SK-N-SH treated with all-trans-retinoic acid at 6 μM for 48 hours (cell line): ENCODE data around the gene KLHL29.

Source experiments
- ATAC-seq: fragments of 200-7000 bp; cut with Tn5 transposase; 3 replicates; pipeline ENCODE4 v1.9.1; 2020; ENCODE audit warnings: mild to moderate bottlenecking, moderate library complexity
- ARNTL ChIP-seq: fragments of 450-650 bp; formaldehyde crosslinking; IDR thresholded peaks from 2 replicates; pipeline ENCODE4 v1.5.0; 2020; ENCODE audit warnings: low read depth, mild to moderate bottlenecking, moderate library complexity, borderline replicate concordance
- BACH2 ChIP-seq: fragments of 250-450 bp; sonication (Bioruptor Pico); IDR thresholded peaks from 2 replicates; pipeline ENCODE4 v1.9.0; 2021; ENCODE audit warnings: mild to moderate bottlenecking, borderline replicate concordance
- ESRRG ChIP-seq: fragments of 250-450 bp; sonication (Bioruptor Pico); IDR thresholded peaks from 2 replicates; pipeline ENCODE4 v1.6.1; 2021; ENCODE audit warnings: mild to moderate bottlenecking
- GLIS3 ChIP-seq: fragments of 250-450 bp; sonication (Bioruptor Pico); IDR thresholded peaks from 2 replicates; pipeline ENCODE4 v1.5.0; 2020; ENCODE audit warnings: mild to moderate bottlenecking, moderate library complexity
- OSR1 ChIP-seq: fragments of 250-450 bp; sonication (Bioruptor Pico); IDR thresholded peaks from 2 replicates; pipeline ENCODE4 v1.8.0; 2022; ENCODE audit warnings: moderate library complexity, mild to moderate bottlenecking, inconsistent platforms
- PPARA ChIP-seq: fragments of 250-450 bp; sonication (Bioruptor Pico); IDR thresholded peaks from 2 replicates; pipeline ENCODE4 v1.5.0; 2020; ENCODE audit warnings: mild to moderate bottlenecking, borderline replicate concordance
- RARB ChIP-seq: fragments of 250-450 bp; sonication (Bioruptor Pico); IDR thresholded peaks from 2 replicates; pipeline ENCODE4 v1.8.0; 2021; ENCODE audit warnings: mild to moderate bottlenecking, moderate library complexity
- SNAI2 ChIP-seq: fragments of 250-450 bp; sonication (Bioruptor Pico); IDR thresholded peaks from 2 replicates; pipeline ENCODE4 v1.5.0; 2020; ENCODE audit warnings: mild to moderate bottlenecking, moderate library complexity
- TCF4 ChIP-seq: fragments of 250-450 bp; sonication (Bioruptor Pico); IDR thresholded peaks from 2 replicates; pipeline ENCODE4 v1.8.0; 2021; ENCODE audit warnings: mild to moderate bottlenecking, moderate library complexity, borderline replicate concordance
- TOX ChIP-seq: fragments of 250-450 bp; sonication (Bioruptor Pico); IDR thresholded peaks from 2 replicates; pipeline ENCODE4 v1.8.0; 2021; ENCODE audit warnings: mild to moderate bottlenecking, moderate library complexity, borderline replicate concordance
- ZC3H10 ChIP-seq: fragments of 250-450 bp; sonication (Bioruptor Pico); IDR thresholded peaks from 2 replicates; pipeline ENCODE4 v1.5.1; 2021; ENCODE audit warnings: mild to moderate bottlenecking, moderate library complexity
- ZFP3 ChIP-seq: fragments of 250-450 bp; sonication (Bioruptor Pico); IDR thresholded peaks from 2 replicates; pipeline ENCODE4 v1.5.0; 2020; ENCODE audit warnings: mild to moderate bottlenecking, moderate library complexity
- ZFP30 ChIP-seq: fragments of 450-650 bp; formaldehyde crosslinking; IDR thresholded peaks from 2 replicates; pipeline ENCODE4 v1.5.0; 2022; ENCODE audit warnings: mild to moderate bottlenecking, moderate library complexity
- ZNF565 ChIP-seq: fragments of 450-650 bp; formaldehyde crosslinking; conservative IDR thresholded peaks from 2 replicates; pipeline ENCODE4 v1.5.0; 2020; ENCODE audit warnings: low read depth, mild to moderate bottlenecking, moderate library complexity
- ZNF70 ChIP-seq: fragments of 450-650 bp; formaldehyde crosslinking; IDR thresholded peaks from 2 replicates; pipeline ENCODE4 v1.5.0; 2020; ENCODE audit warnings: mild to moderate bottlenecking, moderate library complexity
- ZNF8 ChIP-seq: fragments of 450-650 bp; formaldehyde crosslinking; IDR thresholded peaks from 2 replicates; pipeline ENCODE4 v1.5.0; 2020; ENCODE audit warnings: mild to moderate bottlenecking, moderate library complexity
- TF ChIP-seq, protein P1 (sequence below): fragments of 250-450 bp; sonication (Bioruptor Pico); IDR thresholded peaks from 2 replicates; pipeline ENCODE4 v1.8.0; 2021; ENCODE audit warnings: low read depth, mild to moderate bottlenecking, moderate library complexity, borderline replicate concordance
- TF ChIP-seq, protein P2 (sequence below): fragments of 250-450 bp; sonication (Bioruptor Pico); IDR thresholded peaks from 2 replicates; pipeline ENCODE4 v1.5.0; 2020; ENCODE audit warnings: mild to moderate bottlenecking, moderate library complexity
- TF ChIP-seq, protein P3 (sequence below): fragments of 250-450 bp; sonication (Bioruptor Pico); IDR thresholded peaks from 2 replicates; pipeline ENCODE4 v1.8.0; 2020; ENCODE audit warnings: mild to moderate bottlenecking, moderate library complexity, borderline replicate concordance
- TF ChIP-seq, protein P4 (sequence below): fragments of 250-450 bp; sonication (Bioruptor Pico); IDR thresholded peaks from 2 replicates; pipeline ENCODE4 v1.5.1; 2020; ENCODE audit warnings: low read depth, mild to moderate bottlenecking, moderate library complexity
- TF ChIP-seq, protein P5 (sequence below): fragments of 250-450 bp; sonication (Bioruptor Pico); IDR thresholded peaks from 2 replicates; pipeline ENCODE4 v1.5.1; 2021; ENCODE audit warnings: mild to moderate bottlenecking, moderate library complexity

Gene KLHL29

DNA sequence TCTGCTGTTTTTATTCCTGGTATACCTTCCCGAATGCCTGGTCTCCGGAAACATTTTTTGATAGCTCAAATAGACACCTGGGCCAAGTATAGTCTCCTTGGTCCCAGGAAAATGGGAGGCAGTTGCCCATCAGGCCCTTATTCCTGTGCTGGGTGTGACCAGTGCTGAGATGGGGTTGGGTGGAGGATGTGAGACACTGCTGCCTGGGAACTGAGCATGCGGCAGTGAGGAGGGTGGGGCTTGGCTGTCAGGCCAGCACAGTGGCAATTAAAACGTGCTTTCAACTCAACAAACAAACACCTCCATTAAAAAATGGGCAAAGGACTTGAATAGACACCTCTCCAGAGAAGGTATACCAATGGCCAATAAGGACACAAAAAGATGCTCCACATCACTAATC is 12.5 kb downstream of the KLHL29 start:
- TF ChIP-seq, protein P1, sequence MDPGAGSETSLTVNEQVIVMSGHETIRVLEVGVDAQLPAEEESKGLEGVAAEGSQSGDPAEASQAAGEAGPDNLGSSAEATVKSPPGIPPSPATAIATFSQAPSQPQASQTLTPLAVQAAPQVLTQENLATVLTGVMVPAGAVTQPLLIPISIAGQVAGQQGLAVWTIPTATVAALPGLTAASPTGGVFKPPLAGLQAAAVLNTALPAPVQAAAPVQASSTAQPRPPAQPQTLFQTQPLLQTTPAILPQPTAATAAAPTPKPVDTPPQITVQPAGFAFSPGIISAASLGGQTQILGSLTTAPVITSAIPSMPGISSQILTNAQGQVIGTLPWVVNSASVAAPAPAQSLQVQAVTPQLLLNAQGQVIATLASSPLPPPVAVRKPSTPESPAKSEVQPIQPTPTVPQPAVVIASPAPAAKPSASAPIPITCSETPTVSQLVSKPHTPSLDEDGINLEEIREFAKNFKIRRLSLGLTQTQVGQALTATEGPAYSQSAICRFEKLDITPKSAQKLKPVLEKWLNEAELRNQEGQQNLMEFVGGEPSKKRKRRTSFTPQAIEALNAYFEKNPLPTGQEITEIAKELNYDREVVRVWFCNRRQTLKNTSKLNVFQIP (CRISPR knock-in tag): no peak
- no peak for TF ChIP-seq OSR1 (CRISPR knock-in tag)
- TF ChIP-seq, protein P2, sequence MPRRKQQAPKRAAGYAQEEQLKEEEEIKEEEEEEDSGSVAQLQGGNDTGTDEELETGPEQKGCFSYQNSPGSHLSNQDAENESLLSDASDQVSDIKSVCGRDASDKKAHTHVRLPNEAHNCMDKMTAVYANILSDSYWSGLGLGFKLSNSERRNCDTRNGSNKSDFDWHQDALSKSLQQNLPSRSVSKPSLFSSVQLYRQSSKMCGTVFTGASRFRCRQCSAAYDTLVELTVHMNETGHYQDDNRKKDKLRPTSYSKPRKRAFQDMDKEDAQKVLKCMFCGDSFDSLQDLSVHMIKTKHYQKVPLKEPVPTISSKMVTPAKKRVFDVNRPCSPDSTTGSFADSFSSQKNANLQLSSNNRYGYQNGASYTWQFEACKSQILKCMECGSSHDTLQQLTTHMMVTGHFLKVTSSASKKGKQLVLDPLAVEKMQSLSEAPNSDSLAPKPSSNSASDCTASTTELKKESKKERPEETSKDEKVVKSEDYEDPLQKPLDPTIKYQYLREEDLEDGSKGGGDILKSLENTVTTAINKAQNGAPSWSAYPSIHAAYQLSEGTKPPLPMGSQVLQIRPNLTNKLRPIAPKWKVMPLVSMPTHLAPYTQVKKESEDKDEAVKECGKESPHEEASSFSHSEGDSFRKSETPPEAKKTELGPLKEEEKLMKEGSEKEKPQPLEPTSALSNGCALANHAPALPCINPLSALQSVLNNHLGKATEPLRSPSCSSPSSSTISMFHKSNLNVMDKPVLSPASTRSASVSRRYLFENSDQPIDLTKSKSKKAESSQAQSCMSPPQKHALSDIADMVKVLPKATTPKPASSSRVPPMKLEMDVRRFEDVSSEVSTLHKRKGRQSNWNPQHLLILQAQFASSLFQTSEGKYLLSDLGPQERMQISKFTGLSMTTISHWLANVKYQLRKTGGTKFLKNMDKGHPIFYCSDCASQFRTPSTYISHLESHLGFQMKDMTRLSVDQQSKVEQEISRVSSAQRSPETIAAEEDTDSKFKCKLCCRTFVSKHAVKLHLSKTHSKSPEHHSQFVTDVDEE (CRISPR knock-in tag): no peak
- TF ChIP-seq ZFP3: no peak
- TF ChIP-seq, protein P3, sequence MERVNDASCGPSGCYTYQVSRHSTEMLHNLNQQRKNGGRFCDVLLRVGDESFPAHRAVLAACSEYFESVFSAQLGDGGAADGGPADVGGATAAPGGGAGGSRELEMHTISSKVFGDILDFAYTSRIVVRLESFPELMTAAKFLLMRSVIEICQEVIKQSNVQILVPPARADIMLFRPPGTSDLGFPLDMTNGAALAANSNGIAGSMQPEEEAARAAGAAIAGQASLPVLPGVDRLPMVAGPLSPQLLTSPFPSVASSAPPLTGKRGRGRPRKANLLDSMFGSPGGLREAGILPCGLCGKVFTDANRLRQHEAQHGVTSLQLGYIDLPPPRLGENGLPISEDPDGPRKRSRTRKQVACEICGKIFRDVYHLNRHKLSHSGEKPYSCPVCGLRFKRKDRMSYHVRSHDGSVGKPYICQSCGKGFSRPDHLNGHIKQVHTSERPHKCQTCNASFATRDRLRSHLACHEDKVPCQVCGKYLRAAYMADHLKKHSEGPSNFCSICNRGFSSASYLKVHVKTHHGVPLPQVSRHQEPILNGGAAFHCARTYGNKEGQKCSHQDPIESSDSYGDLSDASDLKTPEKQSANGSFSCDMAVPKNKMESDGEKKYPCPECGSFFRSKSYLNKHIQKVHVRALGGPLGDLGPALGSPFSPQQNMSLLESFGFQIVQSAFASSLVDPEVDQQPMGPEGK: no peak
- TF ChIP-seq ARNTL (CRISPR knock-in tag): no peak
- TF ChIP-seq, protein P4, sequence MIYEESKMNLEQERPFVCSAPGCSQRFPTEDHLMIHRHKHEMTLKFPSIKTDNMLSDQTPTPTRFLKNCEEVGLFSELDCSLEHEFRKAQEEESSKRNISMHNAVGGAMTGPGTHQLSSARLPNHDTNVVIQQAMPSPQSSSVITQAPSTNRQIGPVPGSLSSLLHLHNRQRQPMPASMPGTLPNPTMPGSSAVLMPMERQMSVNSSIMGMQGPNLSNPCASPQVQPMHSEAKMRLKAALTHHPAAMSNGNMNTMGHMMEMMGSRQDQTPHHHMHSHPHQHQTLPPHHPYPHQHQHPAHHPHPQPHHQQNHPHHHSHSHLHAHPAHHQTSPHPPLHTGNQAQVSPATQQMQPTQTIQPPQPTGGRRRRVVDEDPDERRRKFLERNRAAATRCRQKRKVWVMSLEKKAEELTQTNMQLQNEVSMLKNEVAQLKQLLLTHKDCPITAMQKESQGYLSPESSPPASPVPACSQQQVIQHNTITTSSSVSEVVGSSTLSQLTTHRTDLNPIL (CRISPR knock-in tag): no peak
- no peak for TF ChIP-seq RARB (CRISPR knock-in tag)
- TF ChIP-seq SNAI2: no peak
- TF ChIP-seq ZFP30 (CRISPR knock-in tag): no peak
- no peak for TF ChIP-seq ZC3H10
- TF ChIP-seq TCF4 (CRISPR knock-in tag): no peak
- ATAC-seq: no peak

DNA sequence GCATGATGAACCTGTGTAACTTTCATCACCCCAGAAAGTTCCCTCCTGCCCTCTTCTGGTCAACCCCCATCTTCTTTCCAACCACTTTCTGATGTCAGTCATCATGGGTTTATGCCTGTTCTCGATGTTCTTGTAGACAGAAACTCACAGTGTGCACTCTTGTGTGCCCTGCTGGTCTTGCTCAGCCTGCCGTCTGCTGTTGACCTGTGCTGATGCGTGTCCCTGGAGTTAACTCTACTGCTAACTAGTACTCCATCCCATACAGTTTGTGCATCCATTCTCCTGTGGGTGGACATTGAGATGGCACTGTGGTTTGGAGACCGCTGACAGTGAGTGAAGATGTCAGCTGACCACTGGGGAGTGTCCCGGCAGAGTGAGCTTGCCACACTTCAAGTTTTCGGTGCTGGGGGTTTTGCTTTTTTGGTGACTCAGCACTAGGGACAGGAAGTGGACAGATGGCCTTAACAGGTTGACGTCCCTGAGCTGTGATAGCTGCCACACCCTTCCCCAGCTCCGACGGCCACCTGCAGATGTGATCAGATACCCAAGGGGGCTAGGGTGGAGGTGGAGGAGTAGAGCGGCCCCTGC is 14.8 kb downstream of the KLHL29 start:
- TF ChIP-seq GLIS3 (CRISPR knock-in tag) (no peak), TCF4 (CRISPR knock-in tag) (no peak), RARB (CRISPR knock-in tag) (no peak), ZNF8 (no peak), ZFP30 (CRISPR knock-in tag) (no peak), ESRRG (CRISPR knock-in tag) (no peak), TOX (CRISPR knock-in tag) (no peak), PPARA (CRISPR knock-in tag) (no peak), BACH2 (CRISPR knock-in tag) (no peak), ZNF565 (CRISPR knock-in tag) (no peak), ZNF70 (CRISPR knock-in tag) (no peak), SNAI2 (no peak), ARNTL (CRISPR knock-in tag) (no peak)
- TF ChIP-seq, protein P1 (CRISPR knock-in tag): no peak
- TF ChIP-seq, protein P5, sequence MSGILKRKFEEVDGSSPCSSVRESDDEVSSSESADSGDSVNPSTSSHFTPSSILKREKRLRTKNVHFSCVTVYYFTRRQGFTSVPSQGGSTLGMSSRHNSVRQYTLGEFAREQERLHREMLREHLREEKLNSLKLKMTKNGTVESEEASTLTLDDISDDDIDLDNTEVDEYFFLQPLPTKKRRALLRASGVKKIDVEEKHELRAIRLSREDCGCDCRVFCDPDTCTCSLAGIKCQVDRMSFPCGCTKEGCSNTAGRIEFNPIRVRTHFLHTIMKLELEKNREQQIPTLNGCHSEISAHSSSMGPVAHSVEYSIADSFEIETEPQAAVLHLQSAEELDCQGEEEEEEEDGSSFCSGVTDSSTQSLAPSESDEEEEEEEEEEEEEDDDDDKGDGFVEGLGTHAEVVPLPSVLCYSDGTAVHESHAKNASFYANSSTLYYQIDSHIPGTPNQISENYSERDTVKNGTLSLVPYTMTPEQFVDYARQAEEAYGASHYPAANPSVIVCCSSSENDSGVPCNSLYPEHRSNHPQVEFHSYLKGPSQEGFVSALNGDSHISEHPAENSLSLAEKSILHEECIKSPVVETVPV (CRISPR knock-in tag): no peak
- TF ChIP-seq, protein P2 (CRISPR knock-in tag): no peak
- TF ChIP-seq, protein P3: no peak
- TF ChIP-seq, protein P4 (CRISPR knock-in tag): no peak
- ATAC-seq: no peak
